SKM-1 (cell line): ENCODE measurements around the gene KLK12.

Experiments
- DNase-seq: peaks from one replicate; lab custom pipeline; 2025; ENCODE audit not compliant: unreplicated experiment; lab: John Stamatoyannopoulos, UW

Gene KLK12

GRCh38 chr19:50983625-50984292 is 51.0 kb downstream of the KLK12 start, which contains the start of gene KLK7:
Gene KLK7, minus strand, starts transcription at chr19:50983917. Its CDS starts 1,518 bp downstream, at chr19:50982399.
- no peak for DNase-seq

- DNase-seq = no peak
These were observed 52.6 kb downstream of the KLK12 start for GRCh38 chr19:50982186-50982585.

- no peak for DNase-seq
These were observed 53.1 kb downstream of the KLK12 start for GRCh38 chr19:50981587-50982146.

- DNase-seq = no peak
These were observed 54.6 kb downstream of the KLK12 start for GRCh38 chr19:50980208-50980607.

GRCh38 chr19:50979758-50980157 is 55.0 kb downstream of the KLK12 start:
- no peak for DNase-seq
